IMR-90 (cell line): ENCODE measurements around the gene MORN5. TPM values are rescaled to one million over a fixed set of nuclear protein-coding genes. Genes with fewer than 3 reads are reported as not detected.

Experiments
- ATAC-seq: fragments of 200-7000 bp; cut with Tn5 transposase; 2 replicates; pipeline ENCODE4 v1.9.1; 2020; ENCODE audit warnings: low read depth, mild to moderate bottlenecking, moderate library complexity
- BruUV-seq: library from RNA; stranded (reverse); fragments of 400-500 nt; replicated peaks from 2 replicates; lab custom pipeline; 2021; lab: Mats Ljungman, UMichigan
- CTCF ChIA-PET: fragments of 300-600 bp; formaldehyde crosslinking; extraction: SDS; loops from one replicate; lab custom pipeline; 2021; ENCODE audit warnings: antibody characterized with exemption; lab: Yijun Ruan, JAX
- POLR2A ChIA-PET: fragments of 300-600 bp; sonication (Branson Sonifier 250); formaldehyde crosslinking; loops from one replicate; lab custom pipeline; 2022; ENCODE audit warnings: antibody characterized with exemption; ENCODE audit not compliant: unreplicated experiment; lab: Charles Lee
- DNase-seq: peaks from one replicate; pipeline ENCODE4 v3.0.0; 2013
- H2AFZ ChIP-seq: replicated peaks from 2 replicates; pipeline ENCODE3; 2013; ENCODE audit warnings: low read length, mild to moderate bottlenecking; ENCODE audit not compliant: poor library complexity
- H2AK5ac ChIP-seq: 2 replicates; pipeline ENCODE4 v1.6.1; 2013; ENCODE audit warnings: low read depth, low read length, inconsistent platforms
- H2AK9ac ChIP-seq: replicated peaks from 2 replicates; pipeline ENCODE3; 2013; ENCODE audit warnings: mild to moderate bottlenecking, low read depth, low read length, moderate library complexity; ENCODE audit not compliant: poor library complexity
- H2BK120ac ChIP-seq: 2 replicates; pipeline ENCODE4 v1.6.1; 2013; ENCODE audit warnings: low read depth, low read length, inconsistent platforms
- H2BK15ac ChIP-seq: 3 replicates; pipeline ENCODE4 v1.6.1; 2013; ENCODE audit warnings: low read depth, low read length, inconsistent platforms
- H2BK20ac ChIP-seq: 2 replicates; pipeline ENCODE4 v1.6.1; 2013; ENCODE audit warnings: low read depth, mild to moderate bottlenecking, inconsistent platforms, low read length, moderate library complexity
- H2BK5ac ChIP-seq: 2 replicates; pipeline ENCODE4 v1.6.1; 2013; ENCODE audit warnings: mild to moderate bottlenecking, low read depth, low read length, inconsistent platforms; ENCODE audit not compliant: poor library complexity, severe bottlenecking
- H3K14ac ChIP-seq: replicated peaks from 2 replicates; pipeline ENCODE4 v1.6.1; 2013; ENCODE audit warnings: low read depth, low read length, inconsistent platforms
- H3K18ac ChIP-seq: 2 replicates; pipeline ENCODE4 v1.6.1; 2013; ENCODE audit warnings: low read depth, low read length, control low read depth
- H3K23ac ChIP-seq: 2 replicates; pipeline ENCODE4 v1.6.1; 2013; ENCODE audit warnings: low read depth, low read length, inconsistent platforms
- H3K27ac ChIP-seq: 2 replicates; pipeline ENCODE4 v1.5.1; 2013; ENCODE audit warnings: mild to moderate bottlenecking, control low read depth, low read length; ENCODE audit not compliant: insufficient read depth
- H3K27me3 ChIP-seq: 2 replicates; pipeline ENCODE4 v1.6.1; 2013; ENCODE audit warnings: low read length; ENCODE audit not compliant: control insufficient read depth, insufficient read depth
- H3K36me3 ChIP-seq: 2 replicates; pipeline ENCODE4 v1.6.1; 2013; ENCODE audit warnings: low read length, mixed read lengths; ENCODE audit not compliant: control insufficient read depth, insufficient read depth
- H3K4ac ChIP-seq: 2 replicates; pipeline ENCODE4 v1.6.1; 2013; ENCODE audit warnings: low read depth, low read length, inconsistent platforms
- H3K4me1 ChIP-seq: 2 replicates; pipeline ENCODE4 v1.6.1; 2013; ENCODE audit warnings: low read length, mixed read lengths; ENCODE audit not compliant: control insufficient read depth, insufficient read depth
- H3K4me2 ChIP-seq: 2 replicates; pipeline ENCODE4 v1.6.1; 2013; ENCODE audit warnings: low read depth, mild to moderate bottlenecking, control low read depth, low read length, moderate library complexity
- H3K4me3 ChIP-seq: 2 replicates; pipeline ENCODE4 v1.5.1; 2013; ENCODE audit warnings: low read depth, mild to moderate bottlenecking, control low read depth, low read length, moderate library complexity; ENCODE audit not compliant: insufficient read depth
- H3K56ac ChIP-seq: 2 replicates; pipeline ENCODE4 v1.6.1; 2013; ENCODE audit warnings: low read length, inconsistent platforms; ENCODE audit not compliant: insufficient read depth; ENCODE audit errors: extremely low read depth
- H3K79me1 ChIP-seq, 2 experiments: 2 replicates each; pipeline ENCODE4 v1.6.1; 2013; ENCODE audit warnings: low read length in 2 of 2, inconsistent platforms in 1 of 2, low read depth in 1 of 2
- H3K9ac ChIP-seq: 2 replicates; pipeline ENCODE4 v1.6.1; 2013; ENCODE audit warnings: low read depth, low read length, control low read depth
- H3K9me1 ChIP-seq: 2 replicates; pipeline ENCODE4 v1.6.1; 2013; ENCODE audit warnings: low read length, inconsistent platforms; ENCODE audit not compliant: insufficient read depth
- H3K9me3 ChIP-seq: 2 replicates; pipeline ENCODE4 v1.6.1; 2013; ENCODE audit warnings: low read length; ENCODE audit not compliant: control insufficient read depth, insufficient read depth
- H4K20me1 ChIP-seq: 2 replicates; pipeline ENCODE4 v1.6.1; 2013; ENCODE audit warnings: low read length, inconsistent platforms; ENCODE audit not compliant: insufficient read depth
- H4K5ac ChIP-seq: 2 replicates; pipeline ENCODE4 v1.6.1; 2013; ENCODE audit warnings: mild to moderate bottlenecking, low read depth, low read length, control low read depth
- H4K8ac ChIP-seq, 2 experiments: 2 replicates each; pipeline ENCODE4 v1.6.1; 2013; ENCODE audit warnings: low read depth in 2 of 2, low read length in 2 of 2, control low read depth in 1 of 2, inconsistent platforms in 1 of 2
- H4K91ac ChIP-seq: 2 replicates; pipeline ENCODE4 v1.6.1; 2013; ENCODE audit warnings: low read depth, low read length, inconsistent platforms; ENCODE audit not compliant: insufficient read depth
- BHLHE40 ChIP-seq: fragments of 150-350 bp; IDR thresholded peaks from 2 replicates; pipeline ENCODE4 v1.6.1; 2016; ENCODE audit warnings: mild to moderate bottlenecking, low read depth, low read length
- CEBPB ChIP-seq: IDR thresholded peaks from 2 replicates; pipeline ENCODE4 v1.6.1; 2012; ENCODE audit warnings: low read depth, low read length, improper control_type of control experiment
- CTCF ChIP-seq: conservative IDR thresholded peaks from 2 replicates; pipeline ENCODE4 v1.5.1; 2012; ENCODE audit warnings: mild to moderate bottlenecking, low read depth, low read length, improper control_type of control experiment
- FOS ChIP-seq: fragments of 150-350 bp; IDR thresholded peaks from 2 replicates; pipeline ENCODE4 v1.6.1; 2016; ENCODE audit warnings: low read depth, low read length
- MAFK ChIP-seq: IDR thresholded peaks from 2 replicates; pipeline ENCODE4 v1.6.1; 2012; ENCODE audit warnings: low read depth, low read length, improper control_type of control experiment
- MAZ ChIP-seq: IDR thresholded peaks from 2 replicates; pipeline ENCODE4 v1.6.1; 2012; ENCODE audit warnings: low read depth, mild to moderate bottlenecking, low read length, improper control_type of control experiment, moderate library complexity, borderline replicate concordance
- NFE2L2 ChIP-seq: fragments of 150-350 bp; IDR thresholded peaks from 2 replicates; pipeline ENCODE4 v1.6.1; 2016; ENCODE audit warnings: low read depth, mild to moderate bottlenecking, low read length
- POLR2A ChIP-seq: IDR thresholded peaks from 2 replicates; pipeline ENCODE4 v1.6.1; 2012; ENCODE audit warnings: mild to moderate bottlenecking, low read depth, low read length
- RAD21 ChIP-seq: IDR thresholded peaks from 2 replicates; pipeline ENCODE4 v1.6.1; 2012; ENCODE audit warnings: low read length, improper control_type of control experiment
- RCOR1 ChIP-seq: IDR thresholded peaks from 2 replicates; pipeline ENCODE4 v1.6.1; 2012; ENCODE audit warnings: mild to moderate bottlenecking, low read length, improper control_type of control experiment; ENCODE audit not compliant: insufficient replicate concordance
- RFX5 ChIP-seq: IDR thresholded peaks from 2 replicates; pipeline ENCODE4 v1.8.0; 2012; ENCODE audit warnings: low read depth, mild to moderate bottlenecking, low read length, moderate library complexity
- SMC3 ChIP-seq: fragments of 150-350 bp; IDR thresholded peaks from 2 replicates; pipeline ENCODE4 v1.6.1; 2016; ENCODE audit warnings: low read depth, mild to moderate bottlenecking, antibody characterized with exemption, low read length, moderate library complexity
- USF2 ChIP-seq: fragments of 150-350 bp; IDR thresholded peaks from 2 replicates; pipeline ENCODE4 v1.6.1; 2017; ENCODE audit warnings: mild to moderate bottlenecking, antibody characterized with exemption, low read length, low read depth
- WGBS, 2 experiments: methylation state at CpG; one replicate each; pipeline versions ENCODE4 v1.1.5 to v1.1.7; 2013; ENCODE audit warnings: missing lambda C conversion rate in 2 of 2; ENCODE audit not compliant: insufficient read length in 1 of 2; ENCODE audit errors: extremely low coverage in 2 of 2; 5-methylcytosine and 5-hydroxymethylcytosine counted together
- dilution Hi-C: fragments of 300-500 bp; cut with HindIII; formaldehyde crosslinking; loops from one replicate; pipeline ENCODE4 v1.14.3; 2018; ENCODE audit warnings: low sequenced_read_pairs; ENCODE audit not compliant: unreplicated experiment
- in situ Hi-C: fragments of 300-500 bp; cut with MboI; formaldehyde crosslinking; loops from 3 replicates; pipeline ENCODE4 v1.14.3; 2019; ENCODE audit warnings: low sequenced_read_pairs, inconsistent platforms, mixed read lengths
- intact Hi-C: fragments of 100-400 bp; cut with micrococcal nuclease; formaldehyde crosslinking; loops from 2 replicates; pipeline ENCODE4 v1.10.0; 2022
- polyA plus RNA-seq, 3 experiments: library from polyadenylated mRNA; depleted of rRNA; stranded (reverse); fragments of >200 nt; gene quantifications; 2 replicates each; pipeline ENCODE4 v1.2.3, GENCODE V29; 2012; ENCODE audit warnings: low replicate concordance in 1 of 3
- total RNA-seq: library from RNA; depleted of rRNA; stranded (reverse); fragments of >200 nt; gene quantifications from 2 replicates; pipeline ENCODE4 v1.2.3, GENCODE V29; 2012

The MORN5 gene
- total and polyA plus RNA-seq, 2 of the 4 experiments (the other 2 are of a cell fraction), result not detected

DNA sequence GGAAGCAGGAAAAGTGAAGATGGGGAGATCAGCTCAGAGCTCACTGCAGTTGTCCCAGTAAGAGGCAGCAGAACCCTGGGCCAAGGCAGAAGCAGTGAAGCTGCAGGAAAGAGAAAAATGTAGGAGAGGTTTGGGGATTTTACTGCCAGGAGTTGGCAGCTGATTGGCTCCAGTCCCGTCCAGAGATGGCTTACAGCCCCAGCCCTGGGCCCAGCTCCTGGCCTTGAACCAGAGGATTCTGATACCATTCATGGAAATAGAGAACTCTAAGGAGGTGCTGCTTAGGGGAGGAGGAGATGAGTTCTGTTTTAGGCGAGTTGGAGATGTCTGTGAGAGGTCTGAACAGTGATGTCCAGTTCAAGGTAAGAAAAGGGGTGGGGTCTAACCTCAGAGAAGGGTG, 4.6 kb downstream of the MORN5 start:
- no peaks in the 10 kb centered on the region for H3K4me1 ChIP-seq
- H3K27me3 ChIP-seq, result peaks cover 19% of the 10 kb centered on the region
- in situ Hi-C loops (no loop called here), intact Hi-C loops (no loop called here), dilution Hi-C loops (no loop called here)
- ChIA-PET POLR2A (interaction anchor here (0.5 kb wide), 1 partner anchor 141 kb away, joined by 4 read pairs; no protein-coding TSS in a partner anchor), CTCF (no interaction called here)
- no peak overlapping the region for H3K4ac ChIP-seq
- no peak overlapping the region for H4K5ac ChIP-seq
- no TSS peak for BruUV-seq
- no CpG with 5 or more reads among the region's 2 CpGs for WGBS, 2 experiments
- H3K4me3 ChIP-seq, result no peak overlapping the region
- no peaks in the 10 kb centered on the region for H3K36me3 ChIP-seq
- no peak overlapping the region for H3K14ac ChIP-seq
- no peak overlapping the region for H3K23ac ChIP-seq
- H3K9ac ChIP-seq, result no peak overlapping the region
- H2BK20ac ChIP-seq, result no peak overlapping the region
- no peaks in the 10 kb centered on the region for H4K20me1 ChIP-seq
- no peak overlapping the region for H3K18ac ChIP-seq
- no peak overlapping the region for H3K27ac ChIP-seq
- H3K9me1 ChIP-seq, result no peaks in the 10 kb centered on the region
- no peak overlapping the region for H4K91ac ChIP-seq
- no peak overlapping the region for H2AFZ ChIP-seq
- H2AK9ac ChIP-seq, result no peak overlapping the region
- no peak for TF ChIP-seq MAFK
- TF ChIP-seq RCOR1, result no peak
- TF ChIP-seq USF2, result no peak
- no peak for TF ChIP-seq BHLHE40
- no peak for TF ChIP-seq POLR2A
- TF ChIP-seq RFX5, result no peak
- no peak for TF ChIP-seq CEBPB
- TF ChIP-seq NFE2L2, result no peak
- TF ChIP-seq RAD21, result no peak
- TF ChIP-seq CTCF, result no peak
- TF ChIP-seq MAZ, result no peak
- no peak for TF ChIP-seq SMC3
- TF ChIP-seq FOS, result no peak
- no peak overlapping the region for H4K8ac ChIP-seq
- H2BK15ac ChIP-seq, result no peak overlapping the region
- H3K56ac ChIP-seq, result no peak overlapping the region
- H3K9me3 ChIP-seq, result no peaks in the 10 kb centered on the region; the same call in 1 of the 2 replicates
- no peak overlapping the region for H3K4me2 ChIP-seq
- H2AK5ac ChIP-seq, result no peak overlapping the region
- H3K79me1 ChIP-seq, result peaks cover 0 to 3% of the 10 kb centered on the region in 2 experiments; a peak in 3 of 4 replicates
- H2BK5ac ChIP-seq, result no peak overlapping the region
- no peak overlapping the region for H2BK120ac ChIP-seq
- DNase-seq, result no peak
- ATAC-seq, result no peak
